Omental fat pad (tissue), 4 donors: Measurements from ENCODE around the gene KATNB1. TPM values are rescaled to one million over a fixed set of nuclear protein-coding genes. Genes with fewer than 3 reads are reported as not detected.

Experiments
- ATAC-seq: fragments of 150-250 bp; one replicate; pipeline ENCODE4 v1.9.1; 2016; ENCODE audit warnings: mild to moderate bottlenecking, moderate library complexity; ENCODE audit not compliant: low FRiP score
- DNase-seq: peaks from one replicate; pipeline ENCODE4 v3.0.0-alpha.2; 2019; ENCODE audit warnings: low spot score
- CTCF ChIP-seq, 3 donors: fragments of 450-650 bp; IDR thresholded peaks; one replicate each; pipeline ENCODE4 v1.5.1; 2016 to 2017; ENCODE audit warnings: antibody characterized with exemption in 3 of 3, mild to moderate bottlenecking in 3 of 3, moderate library complexity in 2 of 3
- total RNA-seq, 4 donors: library from RNA; depleted of rRNA; stranded (reverse); fragments of >200 nt; gene quantifications; one replicate each; pipeline ENCODE4 v1.1.0, GENCODE V29; 2016

Gene KATNB1
- total RNA-seq, 4 donors from 2014 or later = 8.7 to 23.5 (median 14.1) TPM

GRCh38 chr16:57752581-57753447 is 17.2 kb downstream of the KATNB1 start:
- ATAC-seq = no peak
- no peak for DNase-seq
- TF ChIP-seq CTCF (IDR thresholded peaks at IDR 0.05) = no peak

- ATAC-seq = no peak
- TF ChIP-seq CTCF (IDR thresholded peaks at IDR 0.05) = no peak
- no peak for DNase-seq
Observed at GRCh38 chr16:57753448-57754353, 18.1 kb downstream of the KATNB1 start.

GRCh38 chr16:57754354-57755060 is 18.9 kb downstream of the KATNB1 start:
- DNase-seq = no peak
- no peak for ATAC-seq
- TF ChIP-seq CTCF (IDR thresholded peaks at IDR 0.05) = no peak

- TF ChIP-seq CTCF (IDR thresholded peaks at IDR 0.05) = no peak
- DNase-seq (no peak), ATAC-seq (no peak)
Observed at GRCh38 chr16:57755061-57755684, 19.6 kb downstream of the KATNB1 start.

- DNase-seq = no peak
- TF ChIP-seq CTCF (IDR thresholded peaks at IDR 0.05) = no peak
- ATAC-seq = no peak
Observed at GRCh38 chr16:57755726-57756423, 20.3 kb downstream of the KATNB1 start.
